HG02938 (cell line): ENCODE data around the gene ARL4A.

Source experiments
- ATAC-seq: cut with Tn5 transposase; IDR thresholded peaks from one replicate; pipeline ENCODE4 v1.9.1; 2021; ENCODE audit warnings: mild to moderate bottlenecking, moderate library complexity; ENCODE audit not compliant: unreplicated experiment

ARL4A gene

GRCh38 chr7:12699299-12699698, 11.9 kb downstream of the ARL4A start:
- ATAC-seq, result no peak

- ATAC-seq, result no peak
Observed at GRCh38 chr7:12701433-12701832, 14.0 kb downstream of the ARL4A start.

- ATAC-seq, result no peak
Observed at GRCh38 chr7:12703881-12704280, 16.4 kb downstream of the ARL4A start.

- no peak for ATAC-seq
Observed at GRCh38 chr7:12705878-12706277, 18.4 kb downstream of the ARL4A start.

- no peak for ATAC-seq
Observed at GRCh38 chr7:12706900-12707536, 19.6 kb downstream of the ARL4A start.

GRCh38 chr7:12708314-12708713, 20.9 kb downstream of the ARL4A start:
- no peak for ATAC-seq

GRCh38 chr7:12709726-12710502, 22.5 kb downstream of the ARL4A start:
- no peak for ATAC-seq

GRCh38 chr7:12711124-12711523, 23.7 kb downstream of the ARL4A start:
- ATAC-seq, result no peak

GRCh38 chr7:12712236-12712635, 24.8 kb downstream of the ARL4A start:
- ATAC-seq, result no peak

GRCh38 chr7:12713625-12714378, 26.4 kb downstream of the ARL4A start:
- ATAC-seq, result no peak

GRCh38 chr7:12714379-12714737, 26.9 kb downstream of the ARL4A start:
- ATAC-seq, result no peak

GRCh38 chr7:12715372-12716133, 28.1 kb downstream of the ARL4A start:
- ATAC-seq, result no peak

GRCh38 chr7:12716134-12716681, 28.8 kb downstream of the ARL4A start:
- ATAC-seq, result no peak

- ATAC-seq, result no peak
Observed at GRCh38 chr7:12716722-12717121, 29.3 kb downstream of the ARL4A start.

GRCh38 chr7:12719141-12719919, 31.9 kb downstream of the ARL4A start:
- no peak for ATAC-seq

GRCh38 chr7:12719981-12720865, 32.8 kb downstream of the ARL4A start:
- no peak for ATAC-seq

- no peak for ATAC-seq
Observed at GRCh38 chr7:12721286-12721830, 33.9 kb downstream of the ARL4A start.

- no peak for ATAC-seq
Observed at GRCh38 chr7:12722136-12722535, 34.7 kb downstream of the ARL4A start.
